ENCODE measurements around the gene HIPK3.
A peak's percentile ranks its signal among the peaks of the same experiment; 100 is the strongest.
"Not testable (repeated sequence)": the region's sequence is repeated elsewhere in the genome, so short reads cannot be mapped to it uniquely, and the experiment has no call there.

Gene HIPK3

GRCh38 chr11:33257160-33257896 is at the start of gene HIPK3:
TSS of gene HIPK3 (plus strand) at chr11:33257381.
- peak within 1 kb of the TSS; percentile 88 for H3K4me3 ChIP-seq (ENCODE audit: low read depth, low read length)
- peak; percentile 55; the same call in 1 of the 2 replicates for TF ChIP-seq CTCF (IDR thresholded peaks at IDR 0.05; ENCODE audit: borderline replicate concordance, insufficient read depth, low read depth, low read length)

- no peak for TF ChIP-seq CTCF (IDR thresholded peaks at IDR 0.05; ENCODE audit: borderline replicate concordance, insufficient read depth, low read depth, low read length)
- H3K4me3 ChIP-seq (ENCODE audit: low read depth, low read length) = no peak overlapping the region
These were observed 49.7 kb upstream of the HIPK3 start for GRCh38 chr11:33207408-33207985.

GRCh38 chr11:33208150-33208549 is 49.0 kb upstream of the HIPK3 start:
- TF ChIP-seq CTCF (IDR thresholded peaks at IDR 0.05; ENCODE audit: borderline replicate concordance, insufficient read depth, low read depth, low read length) = no peak
- H3K4me3 ChIP-seq (ENCODE audit: low read depth, low read length) = no peak overlapping the region

- TF ChIP-seq CTCF (IDR thresholded peaks at IDR 0.05; ENCODE audit: borderline replicate concordance, insufficient read depth, low read depth, low read length) = no peak
- no peak overlapping the region for H3K4me3 ChIP-seq (ENCODE audit: low read depth, low read length)
These were observed 46.0 kb upstream of the HIPK3 start for GRCh38 chr11:33211153-33211552.

- no peak overlapping the region for H3K4me3 ChIP-seq (ENCODE audit: low read depth, low read length)
- TF ChIP-seq CTCF (IDR thresholded peaks at IDR 0.05; ENCODE audit: borderline replicate concordance, insufficient read depth, low read depth, low read length) = no peak
These were observed 45.6 kb upstream of the HIPK3 start for GRCh38 chr11:33211580-33211979.

GRCh38 chr11:33214187-33214586 is 43.0 kb upstream of the HIPK3 start:
- H3K4me3 ChIP-seq (ENCODE audit: low read depth, low read length) = no peak overlapping the region
- TF ChIP-seq CTCF (IDR thresholded peaks at IDR 0.05; ENCODE audit: borderline replicate concordance, insufficient read depth, low read depth, low read length) = no peak

GRCh38 chr11:33214767-33215166 is 42.4 kb upstream of the HIPK3 start:
- H3K4me3 ChIP-seq (ENCODE audit: low read depth, low read length) = no peak overlapping the region
- TF ChIP-seq CTCF (IDR thresholded peaks at IDR 0.05; ENCODE audit: borderline replicate concordance, insufficient read depth, low read depth, low read length) = no peak

GRCh38 chr11:33216676-33217075 is 40.5 kb upstream of the HIPK3 start:
- H3K4me3 ChIP-seq (ENCODE audit: low read depth, low read length) = not testable (repeated sequence)

Data from GM12875 (cell line).